ENCODE data around the gene CAMSAP1.

The CAMSAP1 gene

GRCh38 chr9:135941288-135941995 is 34.1 kb upstream of the CAMSAP1 start:
- no peaks in the 10 kb centered on the region for H3K4me1 Mint-ChIP-seq
- H3K9me3 Mint-ChIP-seq: peaks cover 3% of the 10 kb centered on the region
- no peak overlapping the region for H3K27ac Mint-ChIP-seq
- TF ChIP-seq CTCF (IDR thresholded peaks at IDR 0.05; ENCODE audit: unreplicated experiment in 3 of 3): no peak
- no peak overlapping the region for H3K4me3 Mint-ChIP-seq
- H3K36me3 Mint-ChIP-seq (ENCODE audit: low read depth): peaks cover 74% of the 10 kb centered on the region
- H3K27me3 Mint-ChIP-seq (ENCODE audit: low read depth): no peaks in the 10 kb centered on the region

GRCh38 chr9:135939351-135940265 is 32.3 kb upstream of the CAMSAP1 start:
- no peaks in the 10 kb centered on the region for H3K4me1 Mint-ChIP-seq
- no peak overlapping the region for H3K4me3 Mint-ChIP-seq
- peaks cover 74% of the 10 kb centered on the region for H3K36me3 Mint-ChIP-seq (ENCODE audit: low read depth)
- no peak overlapping the region for H3K27ac Mint-ChIP-seq
- TF ChIP-seq CTCF (IDR thresholded peaks at IDR 0.05; ENCODE audit: unreplicated experiment in 3 of 3): no peak
- no peaks in the 10 kb centered on the region for H3K27me3 Mint-ChIP-seq (ENCODE audit: low read depth)
- peaks cover 6% of the 10 kb centered on the region for H3K9me3 Mint-ChIP-seq

GRCh38 chr9:135937521-135938489 is 30.5 kb upstream of the CAMSAP1 start:
- Mint-ChIP-seq H3K9me3 (peaks cover 6% of the 10 kb centered on the region), H3K27ac (no peak overlapping the region), H3K36me3 (ENCODE audit: low read depth) (peaks cover 75% of the 10 kb centered on the region), H3K4me3 (no peak overlapping the region), H3K27me3 (ENCODE audit: low read depth) (no peaks in the 10 kb centered on the region), H3K4me1 (no peaks in the 10 kb centered on the region)
- TF ChIP-seq CTCF (IDR thresholded peaks at IDR 0.05; ENCODE audit: unreplicated experiment in 3 of 3): no peak

- Mint-ChIP-seq H3K4me3 (no peak overlapping the region), H3K36me3 (ENCODE audit: low read depth) (peaks cover 59% of the 10 kb centered on the region), H3K27me3 (ENCODE audit: low read depth) (no peaks in the 10 kb centered on the region), H3K9me3 (peaks cover 6% of the 10 kb centered on the region), H3K4me1 (no peaks in the 10 kb centered on the region), H3K27ac (no peak overlapping the region)
- TF ChIP-seq CTCF (IDR thresholded peaks at IDR 0.05; ENCODE audit: unreplicated experiment in 3 of 3): no peak
Measured at GRCh38 chr9:135933114-135933513, 25.8 kb upstream of the CAMSAP1 start.

- Mint-ChIP-seq H3K36me3 (ENCODE audit: low read depth) (peaks cover 55% of the 10 kb centered on the region), H3K9me3 (peaks cover 6% of the 10 kb centered on the region), H3K4me3 (no peak overlapping the region), H3K27me3 (ENCODE audit: low read depth) (no peaks in the 10 kb centered on the region), H3K4me1 (no peaks in the 10 kb centered on the region), H3K27ac (no peak overlapping the region)
- TF ChIP-seq CTCF (IDR thresholded peaks at IDR 0.05; ENCODE audit: unreplicated experiment in 3 of 3): no peak
Measured at GRCh38 chr9:135932656-135933055, 25.3 kb upstream of the CAMSAP1 start.
